Panc1 (cell line): ENCODE results near the gene COL6A2. TPM values are rescaled to one million over a fixed set of nuclear protein-coding genes. Genes with fewer than 3 reads are reported as not detected.

ENCODE experiments used
- ATAC-seq: fragments of 200-7000 bp; cut with Tn5 transposase; 2 replicates; pipeline ENCODE4 v1.9.1; 2020; ENCODE audit warnings: mild to moderate bottlenecking, moderate library complexity
- BruUV-seq: library from RNA; stranded (reverse); fragments of 400-500 nt; replicated peaks from 2 replicates; lab custom pipeline; 2021; lab: Mats Ljungman, UMichigan
- CTCF ChIA-PET: fragments of 300-600 bp; sonication (Branson Sonifier 250); formaldehyde crosslinking; loops from one replicate; lab custom pipeline; 2022; ENCODE audit warnings: antibody characterized with exemption; lab: Charles Lee
- POLR2A ChIA-PET: fragments of 300-600 bp; sonication (Branson Sonifier 250); formaldehyde crosslinking; loops from one replicate; lab custom pipeline; 2022; ENCODE audit warnings: antibody characterized with exemption; lab: Charles Lee
- DNase-seq: peaks from one replicate; pipeline ENCODE4 v3.0.0-alpha.2; 2010; ENCODE audit warnings: low read depth, low spot score
- H3K27ac ChIP-seq: 2 replicates; pipeline ENCODE4 v1.5.1; 2011; ENCODE audit warnings: mild to moderate bottlenecking, low read length, inconsistent platforms
- H3K27me3 ChIP-seq: fragments of 200-500 bp; sonication (Bioruptor generic); 2 replicates; pipeline ENCODE4 v1.6.0; 2014; ENCODE audit warnings: low read length, inconsistent platforms; ENCODE audit not compliant: control insufficient read depth, insufficient read depth
- H3K36me3 ChIP-seq: fragments of 200-500 bp; sonication (Bioruptor generic); 2 replicates; pipeline ENCODE4 v1.5.1; 2014; ENCODE audit warnings: inconsistent platforms, mild to moderate bottlenecking, low read length, moderate library complexity; ENCODE audit not compliant: control insufficient read depth, insufficient read depth
- H3K4me1 ChIP-seq: 2 replicates; pipeline ENCODE4 v1.5.1; 2011; ENCODE audit warnings: inconsistent platforms, mild to moderate bottlenecking, low read length, moderate library complexity; ENCODE audit not compliant: control insufficient read depth, insufficient read depth
- H3K4me3 ChIP-seq, 2 experiments: 2 replicates each; pipeline ENCODE4 v1.5.1; 2011 to 2012; ENCODE audit warnings: low read depth in 2 of 2, low read length in 2 of 2, mild to moderate bottlenecking in 2 of 2, inconsistent platforms in 1 of 2, moderate library complexity in 1 of 2
- H3K9me3 ChIP-seq: fragments of 200-500 bp; sonication (Bioruptor generic); 2 replicates; pipeline ENCODE4 v1.5.1; 2014; ENCODE audit warnings: low read depth, mild to moderate bottlenecking, inconsistent platforms, low read length, moderate library complexity; ENCODE audit not compliant: control insufficient read depth, insufficient read depth
- CTCF ChIP-seq: fragments of 450-650 bp; IDR thresholded peaks from 2 replicates; pipeline ENCODE4 v1.5.1; 2017; ENCODE audit warnings: mild to moderate bottlenecking
- POLR2AphosphoS5 ChIP-seq: IDR thresholded peaks from 2 replicates; pipeline ENCODE4 v1.6.1; 2012; ENCODE audit warnings: mild to moderate bottlenecking, low read depth, low read length, moderate library complexity
- REST ChIP-seq, 2 experiments: IDR thresholded peaks; 2 replicates each; pipeline ENCODE4 v1.6.1; 2011 to 2012; ENCODE audit warnings: low read depth in 2 of 2, control low read depth in 1 of 2, low read length in 1 of 2, mild to moderate bottlenecking in 1 of 2, moderate library complexity in 1 of 2; ENCODE audit not compliant: insufficient read depth in 1 of 2
- SIN3A ChIP-seq: IDR thresholded peaks from 2 replicates; pipeline ENCODE4 v1.6.1; 2012; ENCODE audit warnings: low read depth, mild to moderate bottlenecking, low read length, moderate library complexity, borderline replicate concordance; ENCODE audit not compliant: insufficient read depth
- TCF7L2 ChIP-seq: IDR thresholded peaks from 2 replicates; pipeline ENCODE4 v1.6.1; 2011; ENCODE audit warnings: mild to moderate bottlenecking, low read depth, low read length, inconsistent platforms
- in situ Hi-C: cut with HindIII; loops from 2 replicates; pipeline ENCODE4 v1.10.0; 2016; ENCODE audit warnings: low sequenced_read_pairs, low pct_unique_long_range_greater_than_20kb
- intact Hi-C: fragments of 100-400 bp; cut with micrococcal nuclease; formaldehyde crosslinking; loops from one replicate; pipeline ENCODE4 v1.10.0; 2022; ENCODE audit not compliant: unreplicated experiment
- total RNA-seq: library from RNA; stranded (reverse); gene quantifications from one replicate; pipeline ENCODE4 v1.2.1, GENCODE V29; 2021; ENCODE audit not compliant: unreplicated experiment

COL6A2 gene
- total RNA-seq, 1 experiment from 2014 or later: 29.9 TPM

GRCh38 chr21:46054451-46054881 lies 43.4 kb upstream of the COL6A2 start:
- ATAC-seq: peak; percentile 36; the same call in 1 of the 2 replicates
- no TSS peak for BruUV-seq
- intact Hi-C loops (no loop called here), in situ Hi-C loops (no loop called here)
- no peak overlapping the region for H3K27ac ChIP-seq
- ChIA-PET POLR2A (interaction anchor here (0.8 kb wide), 1 partner anchor 9 kb away, joined by 3 read pairs; no protein-coding TSS in a partner anchor), CTCF (interaction anchor here (0.6 kb wide), 1 partner anchor 45 kb away, joined by 3 read pairs; no protein-coding TSS in a partner anchor)
- H3K36me3 ChIP-seq: no peaks in the 10 kb centered on the region
- H3K4me3 ChIP-seq: no peak overlapping the region
- no peaks in the 10 kb centered on the region for H3K27me3 ChIP-seq
- H3K9me3 ChIP-seq: no peaks in the 10 kb centered on the region
- TF ChIP-seq CTCF: no peak
- TF ChIP-seq SIN3A: no peak
- no peak for TF ChIP-seq TCF7L2
- no peak for TF ChIP-seq POLR2AphosphoS5
- no peak for TF ChIP-seq REST (IDR thresholded peaks at IDR 0.05; ENCODE audit: insufficient read depth in 1 of 2, low read depth in 2 of 2, low read length in 1 of 2)
- DNase-seq: no peak
- no peaks in the 10 kb centered on the region for H3K4me1 ChIP-seq

GRCh38 chr21:46055863-46056281 lies 42.0 kb upstream of the COL6A2 start:
- Histone ChIP-seq H3K9me3 (no peaks in the 10 kb centered on the region), H3K27ac (no peak overlapping the region), H3K36me3 (no peaks in the 10 kb centered on the region), H3K4me3 (no peak overlapping the region), H3K27me3 (no peaks in the 10 kb centered on the region), H3K4me1 (no peaks in the 10 kb centered on the region)
- POLR2A ChIA-PET: no interaction called here
- intact Hi-C loops: no loop called here
- CTCF ChIA-PET: no interaction called here
- no peak for TF ChIP-seq CTCF
- no peak for TF ChIP-seq POLR2AphosphoS5
- TF ChIP-seq TCF7L2: no peak
- no peak for TF ChIP-seq REST (IDR thresholded peaks at IDR 0.05; ENCODE audit: insufficient read depth in 1 of 2, low read depth in 2 of 2, low read length in 1 of 2)
- TF ChIP-seq SIN3A: no peak
- no peak for DNase-seq
- no TSS peak for BruUV-seq
- in situ Hi-C loops: no loop called here
- no peak for ATAC-seq
